Natural killer cell (primary cell): ENCODE data around the gene ARSD. TPM values are rescaled to one million over a fixed set of nuclear protein-coding genes. Genes with fewer than 3 reads are reported as not detected.
"Not testable (repeated sequence)": the region's sequence is repeated elsewhere in the genome, so short reads cannot be mapped to it uniquely, and the experiment has no call there.

Experiments
- ATAC-seq, 3 donors: fragments of 150-1000 bp in 2 of 3; fragments of 200-7000 bp in 1 of 3; cut with Tn5 transposase; 1 replicate in 1 of 3; 2 replicates in 2 of 3; pipeline ENCODE4 v1.10.0; 2021; ENCODE audit warnings: mild to moderate bottlenecking in 2 of 3, moderate library complexity in 2 of 3
- DNase-seq, 2 donors: peaks; one replicate each; pipeline versions ENCODE4 v3.0.0 to v3.0.0-alpha.2; 2013 to 2021; ENCODE audit warnings: mixed read lengths in 1 of 2
- H3K27ac ChIP-seq: one replicate; pipeline ENCODE4 v1.5.1; 2013; ENCODE audit warnings: mild to moderate bottlenecking, low read length
- H3K27me3 ChIP-seq: one replicate; pipeline ENCODE4 v1.6.1; 2013; ENCODE audit warnings: low read length; ENCODE audit not compliant: control insufficient read depth, insufficient read depth
- H3K36me3 ChIP-seq: one replicate; pipeline ENCODE4 v1.6.1; 2013; ENCODE audit warnings: low read length; ENCODE audit not compliant: control insufficient read depth, insufficient read depth
- H3K4me1 ChIP-seq: one replicate; pipeline ENCODE4 v1.6.1; 2013; ENCODE audit warnings: low read length; ENCODE audit not compliant: control insufficient read depth, insufficient read depth
- H3K4me3 ChIP-seq: one replicate; pipeline ENCODE4 v1.5.1; 2013; ENCODE audit warnings: low read length
- H3K9me3 ChIP-seq: one replicate; pipeline ENCODE4 v1.6.1; 2013; ENCODE audit warnings: low read length; ENCODE audit not compliant: control insufficient read depth, insufficient read depth
- H3K27ac Mint-ChIP-seq, 2 donors: one replicate each; pipeline ENCODE4 v1.8.0; 2022; ENCODE audit warnings: mild to moderate bottlenecking in 2 of 2, mixed read lengths in 2 of 2, moderate library complexity in 1 of 2
- H3K27me3 Mint-ChIP-seq, 2 donors: one replicate each; pipeline ENCODE4 v1.8.0; 2022; ENCODE audit warnings: low read depth in 2 of 2, mixed read lengths in 2 of 2
- H3K36me3 Mint-ChIP-seq: one replicate; pipeline ENCODE4 v1.8.0; 2022; ENCODE audit warnings: mixed read lengths
- H3K4me1 Mint-ChIP-seq, 2 donors: one replicate each; pipeline ENCODE4 v1.8.0; 2022; ENCODE audit warnings: mixed read lengths in 2 of 2
- H3K4me3 Mint-ChIP-seq: one replicate; pipeline ENCODE4 v1.8.0; 2022; ENCODE audit warnings: mild to moderate bottlenecking, moderate library complexity, mixed read lengths
- H3K9me3 Mint-ChIP-seq, 2 donors: one replicate each; pipeline ENCODE4 v1.8.0; 2022; ENCODE audit warnings: mixed read lengths in 2 of 2
- CTCF ChIP-seq: fragments of 200-600 bp; IDR thresholded peaks from one replicate; pipeline ENCODE4 v1.8.0; 2022; ENCODE audit warnings: antibody characterized with exemption
- WGBS: methylation state at CpG from one replicate; pipeline ENCODE4 v1.1.7; 2013; ENCODE audit warnings: missing lambda C conversion rate; ENCODE audit not compliant: insufficient coverage; 5-methylcytosine and 5-hydroxymethylcytosine counted together
- intact Hi-C: fragments of 100-400 bp; cut with micrococcal nuclease; formaldehyde crosslinking; loops from one replicate; pipeline ENCODE4 v1.14.2; 2022
- total RNA-seq, 4 donors: library from RNA; stranded (reverse); fragments of 120-200 nt in 1 of 4; gene quantifications; one replicate each; pipeline versions ENCODE4 v1.2.3 to v1.2.4, GENCODE V29; 2013 to 2022

The ARSD gene
- total RNA-seq, 3 donors from 2014 or later (not counting 1 experiment from before 2014, with no cell fraction given) = 9.7 to 21.6 (median 13.6) TPM

GRCh38 chrX:2967584-2967983 is 38.4 kb upstream of the ARSD start:
- H3K27ac ChIP-seq = no peak overlapping the region
- no peaks in the 10 kb centered on the region for H3K27me3 ChIP-seq
- Mint-ChIP-seq H3K36me3 (no peaks in the 10 kb centered on the region), H3K9me3 (no peaks in the 10 kb centered on the region), H3K4me1 (no peaks in the 10 kb centered on the region), H3K27me3 (peaks cover 0 to 34% of the 10 kb centered on the region in 2 donors), H3K27ac (no peak overlapping the region), H3K4me3 (no peak overlapping the region)
- no peaks in the 10 kb centered on the region for H3K36me3 ChIP-seq
- WGBS = 85% methylated on average over 12 of the region's 14 CpGs
- intact Hi-C loops = no loop called here
- ATAC-seq (no peak), DNase-seq (no peak)
- no peak overlapping the region for H3K4me3 ChIP-seq
- H3K9me3 ChIP-seq = peaks cover 2% of the 10 kb centered on the region
- no peak for TF ChIP-seq CTCF
- no peaks in the 10 kb centered on the region for H3K4me1 ChIP-seq

GRCh38 chrX:2967012-2967411 is 37.9 kb upstream of the ARSD start:
- Mint-ChIP-seq H3K27ac (no peak overlapping the region), H3K27me3 (peaks cover 0 to 38% of the 10 kb centered on the region in 2 donors), H3K9me3 (no peaks in the 10 kb centered on the region), H3K36me3 (no peaks in the 10 kb centered on the region), H3K4me1 (no peaks in the 10 kb centered on the region), H3K4me3 (no peak overlapping the region)
- Histone ChIP-seq H3K27ac (no peak overlapping the region), H3K36me3 (no peaks in the 10 kb centered on the region), H3K9me3 (no peaks in the 10 kb centered on the region), H3K4me3 (no peak overlapping the region), H3K27me3 (no peaks in the 10 kb centered on the region), H3K4me1 (no peaks in the 10 kb centered on the region)
- no peak for TF ChIP-seq CTCF
- intact Hi-C loops = no loop called here
- WGBS = 100% methylated on average over 1 of the region's 3 CpGs
- ATAC-seq = no peak
- DNase-seq = no peak

- H3K9me3 Mint-ChIP-seq = no peaks in the 10 kb centered on the region
- H3K4me1 ChIP-seq = no peaks in the 10 kb centered on the region
- no peak overlapping the region for H3K4me3 Mint-ChIP-seq
- no peak overlapping the region for H3K4me3 ChIP-seq
- no peak overlapping the region for H3K27ac ChIP-seq
- H3K27me3 Mint-ChIP-seq = peaks cover 0 to 46% of the 10 kb centered on the region in 2 donors
- H3K36me3 ChIP-seq = no peaks in the 10 kb centered on the region
- TF ChIP-seq CTCF = no peak
- H3K27ac Mint-ChIP-seq = no peak overlapping the region
- H3K27me3 ChIP-seq = no peaks in the 10 kb centered on the region
- no peaks in the 10 kb centered on the region for H3K36me3 Mint-ChIP-seq
- no peak for ATAC-seq
- intact Hi-C loops = no loop called here
- H3K4me1 Mint-ChIP-seq = no peaks in the 10 kb centered on the region
- 61% methylated on average over 5 of the region's 6 CpGs for WGBS
- no peak for DNase-seq
- H3K9me3 ChIP-seq = no peaks in the 10 kb centered on the region
Observed at GRCh38 chrX:2965965-2966364, 36.8 kb upstream of the ARSD start.

GRCh38 chrX:2963992-2964794 is 35.1 kb upstream of the ARSD start:
- WGBS = 94% methylated on average over 11 of the region's 16 CpGs

GRCh38 chrX:2963449-2963848 is 34.3 kb upstream of the ARSD start:
- intact Hi-C loops, H3K36me3 ChIP-seq, H3K4me3 Mint-ChIP-seq, H3K9me3 Mint-ChIP-seq, ATAC-seq, H3K4me1 ChIP-seq, H3K9me3 ChIP-seq, DNase-seq, H3K4me1 Mint-ChIP-seq, H3K27me3 ChIP-seq, H3K27ac Mint-ChIP-seq, H3K27ac ChIP-seq, H3K4me3 ChIP-seq, H3K36me3 Mint-ChIP-seq: not testable (repeated sequence)
- H3K27me3 Mint-ChIP-seq = peaks cover 3 to 45% of the 10 kb centered on the region in 2 donors
- WGBS = 82% methylated on average over 5 of the region's 7 CpGs

More at GRCh38 chrX:2963992-2964794, 35.1 kb upstream of the ARSD start:
- H3K27ac Mint-ChIP-seq, H3K27ac ChIP-seq, H3K4me3 ChIP-seq, H3K9me3 ChIP-seq, H3K36me3 Mint-ChIP-seq, H3K4me3 Mint-ChIP-seq, ATAC-seq, DNase-seq, H3K36me3 ChIP-seq, intact Hi-C loops, H3K4me1 Mint-ChIP-seq, H3K9me3 Mint-ChIP-seq, H3K4me1 ChIP-seq, H3K27me3 ChIP-seq: not testable (repeated sequence)
- peaks cover 3 to 46% of the 10 kb centered on the region in 2 donors for H3K27me3 Mint-ChIP-seq
